ENCODE results near the gene FCHSD2.

DNA sequence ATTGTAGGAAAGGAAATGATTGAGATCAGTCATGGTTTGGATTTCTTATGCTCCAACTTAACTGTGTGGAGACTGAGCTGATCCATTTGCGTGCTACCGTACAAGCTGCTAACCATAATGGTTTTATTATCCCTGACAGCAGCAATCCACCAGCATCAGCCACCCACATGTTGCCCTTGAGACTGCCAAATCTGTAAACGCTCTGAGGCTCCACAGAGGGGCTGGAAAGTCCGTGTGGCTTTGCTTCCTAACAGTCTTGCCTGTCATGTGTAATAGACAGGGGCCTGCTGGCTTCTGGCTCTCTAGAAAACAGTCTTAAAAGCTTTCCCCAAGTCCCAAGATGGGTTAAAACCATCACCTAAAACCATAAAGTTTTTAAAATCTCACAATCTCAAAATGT is 297.8 kb downstream of the FCHSD2 start:
- TF ChIP-seq, protein P1, sequence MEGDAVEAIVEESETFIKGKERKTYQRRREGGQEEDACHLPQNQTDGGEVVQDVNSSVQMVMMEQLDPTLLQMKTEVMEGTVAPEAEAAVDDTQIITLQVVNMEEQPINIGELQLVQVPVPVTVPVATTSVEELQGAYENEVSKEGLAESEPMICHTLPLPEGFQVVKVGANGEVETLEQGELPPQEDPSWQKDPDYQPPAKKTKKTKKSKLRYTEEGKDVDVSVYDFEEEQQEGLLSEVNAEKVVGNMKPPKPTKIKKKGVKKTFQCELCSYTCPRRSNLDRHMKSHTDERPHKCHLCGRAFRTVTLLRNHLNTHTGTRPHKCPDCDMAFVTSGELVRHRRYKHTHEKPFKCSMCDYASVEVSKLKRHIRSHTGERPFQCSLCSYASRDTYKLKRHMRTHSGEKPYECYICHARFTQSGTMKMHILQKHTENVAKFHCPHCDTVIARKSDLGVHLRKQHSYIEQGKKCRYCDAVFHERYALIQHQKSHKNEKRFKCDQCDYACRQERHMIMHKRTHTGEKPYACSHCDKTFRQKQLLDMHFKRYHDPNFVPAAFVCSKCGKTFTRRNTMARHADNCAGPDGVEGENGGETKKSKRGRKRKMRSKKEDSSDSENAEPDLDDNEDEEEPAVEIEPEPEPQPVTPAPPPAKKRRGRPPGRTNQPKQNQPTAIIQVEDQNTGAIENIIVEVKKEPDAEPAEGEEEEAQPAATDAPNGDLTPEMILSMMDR (IDR thresholded peaks at IDR 0.05): no peak
- TF ChIP-seq EP300 (IDR thresholded peaks at IDR 0.05) (no peak), POLR2A (IDR thresholded peaks at IDR 0.05) (no peak)

Measured in suprapubic skin (tissue), 3 donors.